GM06990 (cell line): ENCODE data around the gene AGAP1.

ENCODE experiments used
- DNase-seq: peaks from one replicate; pipeline ENCODE4 v3.0.0-alpha.2; 2011; ENCODE audit not compliant: insufficient read length; ENCODE audit errors: extremely low read depth
- H3K27me3 ChIP-seq: replicated peaks from 2 replicates; pipeline ENCODE4 v1.6.0; 2011; ENCODE audit warnings: low read length; ENCODE audit not compliant: control insufficient read depth, insufficient read depth
- H3K36me3 ChIP-seq: 2 replicates; pipeline ENCODE4 v1.5.1; 2011; ENCODE audit warnings: low read length; ENCODE audit not compliant: control insufficient read depth, insufficient read depth
- H3K4me3 ChIP-seq: replicated peaks from 2 replicates; pipeline ENCODE4 v1.5.1; 2011; ENCODE audit warnings: low read depth, mild to moderate bottlenecking, control low read depth, low read length
- CTCF ChIP-seq: IDR thresholded peaks from 2 replicates; pipeline ENCODE4 v1.5.1; 2011; ENCODE audit warnings: low read length, control low read depth, mild to moderate bottlenecking, inconsistent platforms; ENCODE audit not compliant: insufficient read depth, poor library complexity, severe bottlenecking

AGAP1 gene

GRCh38 chr2:235462415-235462790, 31.4 kb upstream of the AGAP1 start:
- TF ChIP-seq CTCF: no peak
- H3K27me3 ChIP-seq: no peaks in the 10 kb centered on the region
- no peak for DNase-seq
- no peak overlapping the region for H3K4me3 ChIP-seq
- no peaks in the 10 kb centered on the region for H3K36me3 ChIP-seq

- Histone ChIP-seq H3K4me3 (no peak overlapping the region), H3K27me3 (no peaks in the 10 kb centered on the region), H3K36me3 (no peaks in the 10 kb centered on the region)
- no peak for TF ChIP-seq CTCF
- DNase-seq: no peak
These were observed 29.9 kb upstream of the AGAP1 start for GRCh38 chr2:235463893-235464292.

- H3K27me3 ChIP-seq: no peaks in the 10 kb centered on the region
- TF ChIP-seq CTCF: no peak
- H3K36me3 ChIP-seq: no peaks in the 10 kb centered on the region
- no peak for DNase-seq
- H3K4me3 ChIP-seq: no peak overlapping the region
These were observed 26.3 kb upstream of the AGAP1 start for GRCh38 chr2:235467588-235467987.

GRCh38 chr2:235468978-235469655, 24.7 kb upstream of the AGAP1 start:
- H3K27me3 ChIP-seq: no peaks in the 10 kb centered on the region
- no peak for TF ChIP-seq CTCF
- DNase-seq: no peak
- no peaks in the 10 kb centered on the region for H3K36me3 ChIP-seq
- H3K4me3 ChIP-seq: no peak overlapping the region

DNA sequence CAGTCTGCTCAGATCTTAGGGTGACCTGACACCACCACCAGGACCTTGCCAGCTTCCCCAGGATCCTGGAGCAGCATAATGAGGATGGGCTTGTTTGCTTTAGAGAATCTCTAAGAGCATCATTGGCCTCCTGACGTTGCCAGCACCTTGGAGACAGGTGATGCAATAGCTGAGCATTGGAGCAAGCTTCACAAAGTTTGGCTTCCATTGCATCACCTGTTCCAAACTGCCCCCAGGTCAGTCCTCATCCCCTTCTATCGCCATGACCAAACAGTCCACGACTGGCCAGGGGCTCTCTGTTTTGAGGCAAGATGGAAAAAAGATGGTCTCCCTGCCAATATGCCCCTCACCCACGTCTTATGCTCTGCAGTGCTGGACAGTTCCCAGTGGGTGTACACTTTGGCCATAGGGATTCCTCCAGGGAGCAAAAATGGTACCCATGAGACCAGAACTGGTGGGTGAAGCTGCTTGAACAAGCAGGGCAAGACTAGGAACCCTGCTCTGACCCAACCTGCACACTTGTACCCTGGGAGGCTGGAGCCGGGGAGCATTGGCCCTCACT, 22.6 kb upstream of the AGAP1 start:
- H3K27me3 ChIP-seq: no peaks in the 10 kb centered on the region
- DNase-seq: no peak
- no peaks in the 10 kb centered on the region for H3K36me3 ChIP-seq
- H3K4me3 ChIP-seq: no peak overlapping the region
- no peak for TF ChIP-seq CTCF
